DND-41 (cell line): ENCODE measurements around the gene SLC25A25.

ENCODE experiments used
- EZH2 ChIP-seq: IDR thresholded peaks from 3 replicates; pipeline ENCODE4 v1.6.1; 2012; ENCODE audit warnings: borderline replicate concordance, low read depth, mild to moderate bottlenecking, moderate library complexity, low read length, inconsistent platforms; ENCODE audit not compliant: severe bottlenecking
- TF ChIP-seq, protein P1 (sequence below): IDR thresholded peaks from 2 replicates; pipeline ENCODE4 v1.5.1; 2012; ENCODE audit warnings: borderline replicate concordance, low read length, moderate library complexity, mild to moderate bottlenecking; ENCODE audit not compliant: poor library complexity, severe bottlenecking; ENCODE audit errors: extremely low read depth

DNA sequence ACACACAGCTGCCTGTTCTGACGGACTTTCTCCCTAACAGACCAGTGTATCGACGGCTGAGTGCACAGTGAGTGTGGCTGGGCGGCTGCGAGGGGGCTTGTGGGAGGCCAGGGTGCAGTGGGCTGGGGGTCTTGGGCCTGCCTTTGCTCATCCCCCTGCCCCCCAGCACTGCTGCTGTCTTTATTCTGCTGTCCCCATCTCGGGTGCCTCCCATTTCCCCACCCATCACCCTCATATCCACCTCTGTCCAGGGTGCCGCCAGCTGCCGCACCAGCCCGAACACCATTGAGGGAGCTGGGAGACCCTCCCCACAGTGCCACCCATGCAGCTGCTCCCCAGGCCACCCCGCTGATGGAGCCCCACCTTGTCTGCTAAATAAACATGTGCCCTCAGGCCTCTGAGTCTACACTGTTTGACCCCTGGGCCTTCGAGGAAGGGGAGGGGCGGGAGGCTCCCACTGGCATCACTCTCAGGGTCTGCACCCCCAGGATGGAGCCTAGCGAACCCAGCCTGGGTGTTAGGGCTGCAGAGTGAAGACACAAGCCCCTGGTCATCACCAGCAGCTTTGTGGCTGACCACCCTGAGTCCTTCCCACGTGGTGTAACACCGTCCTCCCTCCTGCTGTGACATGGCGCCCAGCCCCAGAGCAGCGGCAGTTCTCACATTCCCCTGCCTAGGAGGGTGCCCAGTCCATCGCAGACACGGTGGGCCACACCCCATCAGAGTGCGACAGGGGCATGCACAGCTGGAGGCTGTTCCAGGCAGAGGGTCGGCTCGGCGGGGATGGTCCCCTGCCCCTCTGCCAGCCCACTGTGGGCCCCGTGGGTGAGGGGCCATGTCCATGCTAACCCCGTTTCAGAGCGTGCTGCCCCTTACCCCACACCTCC is 85.3 kb downstream of the SLC25A25 start:
- TF ChIP-seq, protein P1, sequence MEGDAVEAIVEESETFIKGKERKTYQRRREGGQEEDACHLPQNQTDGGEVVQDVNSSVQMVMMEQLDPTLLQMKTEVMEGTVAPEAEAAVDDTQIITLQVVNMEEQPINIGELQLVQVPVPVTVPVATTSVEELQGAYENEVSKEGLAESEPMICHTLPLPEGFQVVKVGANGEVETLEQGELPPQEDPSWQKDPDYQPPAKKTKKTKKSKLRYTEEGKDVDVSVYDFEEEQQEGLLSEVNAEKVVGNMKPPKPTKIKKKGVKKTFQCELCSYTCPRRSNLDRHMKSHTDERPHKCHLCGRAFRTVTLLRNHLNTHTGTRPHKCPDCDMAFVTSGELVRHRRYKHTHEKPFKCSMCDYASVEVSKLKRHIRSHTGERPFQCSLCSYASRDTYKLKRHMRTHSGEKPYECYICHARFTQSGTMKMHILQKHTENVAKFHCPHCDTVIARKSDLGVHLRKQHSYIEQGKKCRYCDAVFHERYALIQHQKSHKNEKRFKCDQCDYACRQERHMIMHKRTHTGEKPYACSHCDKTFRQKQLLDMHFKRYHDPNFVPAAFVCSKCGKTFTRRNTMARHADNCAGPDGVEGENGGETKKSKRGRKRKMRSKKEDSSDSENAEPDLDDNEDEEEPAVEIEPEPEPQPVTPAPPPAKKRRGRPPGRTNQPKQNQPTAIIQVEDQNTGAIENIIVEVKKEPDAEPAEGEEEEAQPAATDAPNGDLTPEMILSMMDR, result no peak
- TF ChIP-seq EZH2, result no peak
